Cardiac septum (tissue), 1 donor: ENCODE data around the gene PWWP2B. TPM values are rescaled to one million over a fixed set of nuclear protein-coding genes. Genes with fewer than 3 reads are reported as not detected.

ENCODE experiments used
- DNase-seq: peaks from one replicate; pipeline ENCODE4 v3.0.0-alpha.2; 2020; ENCODE audit warnings: low spot score
- intact Hi-C: fragments of 100-400 bp; cut with DNase I; formaldehyde crosslinking; loops from one replicate; pipeline ENCODE4 v1.14.0; 2022
- total RNA-seq: library from RNA; stranded (reverse); fragmentation: NEBNext Ultra II Directional; extraction: Animal tissue kit (Norgen Biotek cat#: 25700); gene quantifications from one replicate; pipeline ENCODE4 v1.2.1, GENCODE V29; 2021
- donor health status: DM: no; HTN: no; CAD: no.

PWWP2B gene
- total RNA-seq, 1 donor from 2014 or later: 14.3 TPM

DNA sequence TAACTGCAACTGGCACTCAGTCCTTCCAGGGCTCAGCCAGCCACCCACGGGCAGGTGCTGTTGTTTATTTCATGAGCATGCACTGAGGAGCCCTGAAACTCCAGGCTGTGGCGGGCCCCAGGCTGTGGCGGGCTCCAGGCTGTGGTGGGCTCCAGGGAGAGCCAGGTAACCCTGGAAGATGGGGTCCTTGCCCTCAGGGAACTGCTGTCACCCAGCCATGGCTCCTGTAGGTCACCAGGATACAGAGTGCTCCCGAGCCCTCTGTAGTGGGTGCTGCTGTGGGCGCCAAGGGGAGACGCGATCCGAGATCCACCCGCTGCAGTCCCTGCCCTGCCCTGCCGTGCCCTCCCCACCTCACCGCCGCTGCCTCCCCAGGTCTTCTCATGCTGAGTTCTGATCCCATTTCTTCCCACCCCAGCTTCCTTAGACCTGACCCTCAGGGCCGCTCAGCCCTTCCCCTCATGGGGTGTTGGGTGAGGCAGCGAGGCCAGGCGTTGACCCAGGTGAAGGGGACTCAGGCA, 35.4 kb upstream of the PWWP2B start:
- intact Hi-C loops: no loop called here
- peak; percentile 65 for DNase-seq

GRCh38 chr10:132362151-132362611, 34.8 kb upstream of the PWWP2B start:
- intact Hi-C loops: no loop called here
- DNase-seq: peak; percentile 73

DNA sequence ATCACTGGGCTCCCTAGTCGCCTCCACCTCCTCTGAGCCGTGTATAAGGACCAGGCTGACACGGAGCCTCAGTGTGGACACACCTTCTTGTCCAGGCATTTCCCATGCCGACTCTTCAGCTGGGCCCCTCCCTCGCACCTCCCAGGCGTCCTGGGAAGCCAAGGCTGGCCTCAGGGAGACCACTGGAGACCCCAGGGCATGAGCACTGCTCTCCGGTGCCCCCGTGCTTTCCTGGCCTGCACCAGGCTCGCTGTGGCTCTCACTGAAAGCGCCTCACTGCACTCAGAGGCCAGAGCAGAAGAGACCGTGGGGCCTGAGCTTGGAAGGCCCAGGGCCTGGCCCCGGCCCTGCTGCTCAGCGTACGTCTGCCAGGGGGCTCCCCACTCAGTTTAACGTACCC, 33.6 kb upstream of the PWWP2B start:
- intact Hi-C loops: no loop called here

GRCh38 chr10:132363921-132364593, 32.9 kb upstream of the PWWP2B start:
- intact Hi-C loops: no loop called here
- peak; percentile 24 for DNase-seq

More for the DNA sequence above, 33.6 kb upstream of the PWWP2B start:
- DNase-seq: peak; percentile 60

DNA sequence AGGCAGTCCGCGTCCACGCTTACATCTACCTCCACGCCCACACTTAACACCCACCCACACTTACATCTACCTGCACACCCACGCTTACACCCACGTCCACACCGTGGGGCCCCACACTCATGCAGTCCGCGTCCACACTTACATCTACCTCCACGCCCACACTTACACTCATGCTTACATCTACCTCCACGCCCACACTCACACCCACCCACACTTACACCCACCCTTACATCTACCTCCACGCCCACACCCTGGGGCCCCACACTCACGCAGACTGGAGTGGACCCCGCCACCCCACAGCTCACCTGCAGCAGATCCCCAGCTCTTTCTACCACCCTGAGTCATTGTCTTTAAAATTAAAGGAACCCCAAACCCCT, 32.4 kb upstream of the PWWP2B start:
- peak; percentile 24 for DNase-seq
- intact Hi-C loops: no loop called here

DNA sequence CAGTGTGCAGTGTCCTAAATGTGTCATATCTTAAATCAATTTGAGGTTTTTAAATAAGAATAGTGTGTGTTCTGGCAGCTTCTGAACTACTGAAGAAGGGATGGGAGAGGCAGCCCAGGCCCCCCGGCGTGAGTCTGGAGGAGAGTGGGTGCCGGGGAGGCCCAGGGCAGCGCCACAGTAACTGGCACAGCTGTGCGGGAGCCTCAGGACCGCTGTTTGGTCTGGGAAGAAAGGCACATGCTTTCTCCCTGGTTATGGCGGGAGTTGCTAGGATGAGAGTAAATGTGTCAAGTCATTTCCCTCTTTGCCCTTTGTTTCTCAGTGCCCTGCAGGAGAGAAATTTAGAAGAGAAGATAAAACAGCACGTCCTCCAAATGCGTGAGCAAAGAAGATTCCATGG, 31.9 kb upstream of the PWWP2B start:
- DNase-seq: peak; percentile 24
- intact Hi-C loops: no loop called here

GRCh38 chr10:132366006-132366405, 31.0 kb upstream of the PWWP2B start:
- DNase-seq: peak; percentile 46
- intact Hi-C loops: no loop called here

DNA sequence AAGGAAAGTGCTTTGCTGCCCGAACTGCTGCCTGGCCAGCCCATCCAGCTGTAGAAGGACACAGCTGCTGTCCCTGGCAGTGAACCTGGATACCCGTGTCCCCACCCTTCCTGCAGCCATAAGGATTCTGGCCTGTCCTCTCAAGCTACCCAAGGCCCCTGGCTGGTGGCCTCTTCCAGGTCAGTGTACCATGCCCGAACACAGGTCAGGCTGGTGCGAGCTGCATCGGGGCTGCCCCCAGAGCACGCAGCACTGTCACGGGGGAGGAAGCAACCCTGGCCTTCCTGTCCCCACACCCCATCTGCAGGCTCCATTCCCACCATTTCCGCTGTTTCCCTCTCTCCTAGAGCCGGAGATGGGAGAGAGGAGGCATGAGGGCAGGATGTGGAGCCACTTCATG, 30.5 kb upstream of the PWWP2B start:
- DNase-seq: no peak
- intact Hi-C loops: no loop called here

DNA sequence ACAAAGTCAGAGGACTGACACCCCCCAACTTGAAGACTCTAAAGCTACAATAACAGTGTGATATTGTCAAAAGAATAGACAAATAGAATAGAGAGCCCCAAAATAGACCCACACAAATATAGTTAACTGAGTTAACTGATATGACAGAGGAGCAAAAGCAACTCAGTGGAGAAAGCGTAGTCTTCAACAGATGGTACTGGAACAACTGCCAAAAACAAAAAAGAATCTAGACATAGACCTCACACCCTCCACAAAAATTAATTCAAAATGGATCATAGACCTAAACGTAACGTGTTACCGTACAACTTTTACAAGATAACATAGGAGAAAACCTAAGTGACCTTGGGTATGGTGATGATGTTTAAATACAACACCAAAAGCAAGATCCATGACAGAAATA, 28.6 kb upstream of the PWWP2B start:
- intact Hi-C loops: no loop called here

DNA sequence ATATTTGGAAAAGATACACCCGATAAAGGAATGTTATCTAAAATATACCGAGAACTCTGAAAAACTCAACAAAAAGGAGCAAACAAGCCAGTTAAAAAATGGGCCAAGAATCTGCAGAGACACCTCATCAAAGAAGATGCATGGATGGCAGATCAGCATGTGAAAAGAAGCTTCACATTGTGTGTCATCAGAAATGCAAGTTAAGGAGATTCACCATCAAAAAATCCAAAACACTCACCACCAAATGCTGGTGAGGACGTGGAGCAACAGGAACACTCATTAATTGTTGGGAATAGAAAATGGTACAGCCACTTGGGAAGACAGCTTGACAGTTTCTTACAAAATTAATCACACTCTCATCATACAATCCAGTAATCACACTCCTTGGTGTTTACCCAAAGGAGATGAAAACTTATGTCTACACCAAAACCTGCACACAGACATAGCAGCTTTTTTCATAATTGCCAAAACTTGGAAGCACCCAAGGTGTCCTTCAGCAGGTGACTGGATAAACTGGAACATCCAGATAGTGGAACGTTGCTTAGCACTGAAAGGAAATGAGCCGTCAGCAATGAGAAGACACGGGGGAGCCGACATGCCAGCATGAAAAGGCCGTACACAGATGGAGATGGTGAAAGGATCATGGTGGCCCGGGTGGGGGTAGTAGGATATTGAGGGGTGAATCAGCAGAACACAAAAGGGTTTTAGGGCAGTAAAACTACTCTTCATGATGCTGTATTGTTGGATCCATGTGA, 27.9 kb upstream of the PWWP2B start:
- DNase-seq: no peak
- intact Hi-C loops: no loop called here

More for the DNA sequence above, 28.6 kb upstream of the PWWP2B start:
- no peak for DNase-seq

- DNase-seq: no peak
- intact Hi-C loops: no loop called here
Measured at GRCh38 chr10:132369636-132370185, 27.3 kb upstream of the PWWP2B start.

- no peak for DNase-seq
- intact Hi-C loops: no loop called here
Measured at GRCh38 chr10:132370426-132371340, 26.3 kb upstream of the PWWP2B start.

- no peak for DNase-seq
Measured at GRCh38 chr10:132371641-132372081, 25.3 kb upstream of the PWWP2B start.

DNA sequence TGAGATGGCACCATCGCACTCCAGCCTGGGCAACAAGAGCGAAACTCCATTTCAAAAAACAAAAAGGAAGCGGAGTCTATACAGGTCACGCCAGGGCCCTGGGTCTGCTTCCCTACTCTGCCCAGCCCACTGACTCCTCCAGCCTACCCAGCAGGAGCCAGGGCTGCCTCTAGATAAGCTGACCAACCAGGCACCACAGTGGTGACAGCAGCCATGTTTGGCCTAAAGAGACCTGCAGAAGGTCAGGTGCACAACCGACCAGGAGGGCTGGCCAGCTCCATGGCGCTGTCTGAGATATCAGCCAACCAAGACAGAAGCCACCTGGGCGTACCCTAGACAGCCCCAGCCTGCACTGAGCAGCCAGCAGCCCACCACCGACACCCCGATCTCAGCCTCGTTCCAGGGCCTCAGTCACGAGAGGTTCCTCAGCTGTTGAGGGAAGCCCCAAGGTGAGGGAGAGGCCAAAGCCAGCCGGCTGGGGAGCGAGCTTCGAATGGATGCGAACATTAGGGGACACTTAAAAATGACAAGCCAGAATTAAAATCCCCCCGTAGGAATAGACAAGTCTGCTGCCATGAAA, 24.4 kb upstream of the PWWP2B start:
- no peak for DNase-seq
- intact Hi-C loops: no loop called here

More at GRCh38 chr10:132371641-132372081, 25.3 kb upstream of the PWWP2B start:
- intact Hi-C loops: no loop called here

- intact Hi-C loops: no loop called here
- DNase-seq: no peak
Measured at GRCh38 chr10:132373241-132373955, 23.6 kb upstream of the PWWP2B start.

DNA sequence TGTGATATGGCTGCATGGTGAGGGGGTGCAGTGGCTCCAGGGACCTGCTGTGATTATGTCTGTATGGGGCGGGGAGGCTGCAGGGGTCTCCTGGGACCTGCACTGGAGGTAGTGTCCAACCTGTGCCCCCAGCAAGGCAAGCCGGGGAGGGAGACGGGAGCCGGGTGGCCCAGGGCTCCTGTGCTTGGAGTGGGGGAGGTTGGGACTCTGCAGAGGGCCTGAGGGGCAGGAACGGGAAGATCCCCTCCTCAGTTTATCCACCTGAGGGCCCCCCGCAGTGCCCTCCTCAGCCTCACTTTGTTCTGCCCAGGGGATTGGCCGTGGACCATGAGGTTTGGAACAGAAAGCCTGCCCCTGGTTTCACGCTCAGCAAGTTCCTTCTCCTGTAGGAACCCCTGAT, 22.8 kb upstream of the PWWP2B start:
- intact Hi-C loops: no loop called here
- DNase-seq: no peak

DNA sequence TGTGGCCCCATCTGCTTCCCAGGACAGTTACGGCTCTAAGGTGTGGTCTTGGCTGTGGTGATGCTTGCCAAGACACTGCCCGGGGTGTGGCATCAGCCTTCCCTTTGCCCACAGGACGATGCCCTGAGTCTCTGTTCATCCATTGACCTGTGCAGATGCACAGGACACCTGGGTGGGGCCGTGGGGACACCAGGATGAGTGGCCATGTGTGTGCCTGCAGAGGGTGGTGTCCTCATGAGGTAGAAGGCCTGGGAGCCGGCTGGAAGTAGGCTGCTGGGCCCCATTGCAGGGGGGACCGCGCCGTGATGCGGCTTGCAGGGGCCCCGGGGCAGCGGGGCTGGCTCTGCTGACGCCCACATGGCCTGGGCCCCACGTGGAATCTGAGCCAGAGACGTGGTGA, 22.4 kb upstream of the PWWP2B start:
- no peak for DNase-seq

DNA sequence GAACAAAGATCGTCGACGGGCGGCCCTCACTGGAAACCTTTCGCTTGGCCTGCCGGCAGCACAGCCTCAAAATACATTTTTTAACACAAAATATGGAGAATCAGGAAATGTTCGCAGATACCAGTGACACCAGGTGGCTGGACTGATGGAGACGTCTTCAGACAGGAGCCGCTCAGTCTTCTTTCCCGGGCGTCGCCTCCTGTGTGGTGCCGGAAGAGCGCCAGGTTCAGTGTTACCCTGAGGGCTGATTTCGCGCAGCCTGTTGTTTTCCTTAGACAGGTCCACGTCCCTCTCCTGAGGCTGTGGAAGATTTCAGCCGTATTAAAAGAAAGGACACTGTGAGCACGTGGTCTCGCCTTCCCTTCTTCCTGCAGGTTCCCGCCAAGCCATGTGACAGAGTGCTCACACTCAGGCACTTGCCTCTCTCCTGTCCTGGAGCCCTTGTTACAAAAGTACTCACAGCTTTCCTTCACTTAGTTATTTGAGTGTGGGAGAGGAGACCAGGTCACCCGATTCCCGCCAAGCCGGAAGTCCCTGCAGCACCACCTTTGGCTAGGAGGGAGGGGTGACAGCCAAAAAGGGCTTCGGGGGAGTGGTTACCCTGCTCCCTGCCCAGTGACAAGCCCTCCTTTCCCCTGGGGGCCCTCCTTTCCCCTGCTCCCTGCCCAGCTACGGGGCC, 21.7 kb upstream of the PWWP2B start:
- no peak for DNase-seq
- intact Hi-C loops: no loop called here

More for the DNA sequence above, 22.4 kb upstream of the PWWP2B start:
- intact Hi-C loops: no loop called here
